OCI-LY7 (cell line): ENCODE data around the gene SMAD4. TPM values are rescaled to one million over a fixed set of nuclear protein-coding genes. Genes with fewer than 3 reads are reported as not detected.

ENCODE experiments used
- BruUV-seq: library from RNA; stranded (reverse); fragments of 400-500 nt; replicated peaks from 2 replicates; lab custom pipeline; 2021; lab: Mats Ljungman, UMichigan
- CTCF ChIA-PET: fragments of 300-600 bp; sonication (Branson Sonifier 250); formaldehyde crosslinking; loops from one replicate; lab custom pipeline; 2022; ENCODE audit warnings: antibody characterized with exemption; ENCODE audit not compliant: unreplicated experiment; lab: Charles Lee
- POLR2A ChIA-PET: fragments of 300-600 bp; sonication (Branson Sonifier 250); formaldehyde crosslinking; loops from one replicate; lab custom pipeline; 2022; ENCODE audit warnings: antibody characterized with exemption; lab: Charles Lee
- DNase-seq: peaks from one replicate; pipeline ENCODE4 v3.0.0-alpha.2; 2015; ENCODE audit warnings: low spot score
- H2AFZ ChIP-seq: fragments of 200-600 bp; sonication (generic), shearing (Covaris generic); 2 replicates; pipeline ENCODE4 v1.6.1; 2014; ENCODE audit warnings: mild to moderate bottlenecking, antibody characterized with exemption, low read length, moderate library complexity
- H3K27ac ChIP-seq: fragments of 200-600 bp; sonication (generic); 2 replicates; pipeline ENCODE4 v1.5.1; 2014; ENCODE audit warnings: mixed run types, low read depth, mild to moderate bottlenecking, moderate library complexity, low read length, inconsistent platforms; ENCODE audit not compliant: poor library complexity, severe bottlenecking
- H3K36me3 ChIP-seq: fragments of 200-600 bp; sonication (generic); 2 replicates; pipeline ENCODE4 v1.6.1; 2014; ENCODE audit warnings: mild to moderate bottlenecking, antibody characterized with exemption, low read length, moderate library complexity, mixed read lengths; ENCODE audit not compliant: insufficient read depth
- H3K4me1 ChIP-seq: fragments of 200-600 bp; sonication (generic); 2 replicates; pipeline ENCODE4 v1.5.1; 2014; ENCODE audit warnings: mild to moderate bottlenecking, low read length; ENCODE audit not compliant: insufficient read depth, poor library complexity, severe bottlenecking
- H3K4me2 ChIP-seq: fragments of 200-600 bp; sonication (generic); 2 replicates; pipeline ENCODE4 v1.6.1; 2014; ENCODE audit warnings: mild to moderate bottlenecking, low read length
- H3K4me3 ChIP-seq: fragments of 200-600 bp; sonication (generic); 2 replicates; pipeline ENCODE4 v1.5.1; 2014; ENCODE audit warnings: mild to moderate bottlenecking, low read depth, low read length; ENCODE audit not compliant: poor library complexity, severe bottlenecking
- H3K79me2 ChIP-seq: fragments of 200-600 bp; sonication (generic); 2 replicates; pipeline ENCODE4 v1.6.1; 2016; ENCODE audit warnings: low read depth, mild to moderate bottlenecking, low read length, moderate library complexity, mixed read lengths; ENCODE audit not compliant: insufficient read depth
- H3K9me2 ChIP-seq: fragments of 200-600 bp; sonication (generic); 2 replicates; pipeline ENCODE4 v1.6.1; 2016; ENCODE audit warnings: mild to moderate bottlenecking, low read length, mixed read lengths; ENCODE audit not compliant: insufficient read depth
- H3K9me3 ChIP-seq: fragments of 200-600 bp; sonication (generic); 2 replicates; pipeline ENCODE4 v1.6.1; 2014; ENCODE audit warnings: mild to moderate bottlenecking, mixed run types, low read length, mixed read lengths
- H4K20me1 ChIP-seq: fragments of 200-600 bp; sonication (generic); 2 replicates; pipeline ENCODE4 v1.6.1; 2014; ENCODE audit warnings: mild to moderate bottlenecking, antibody characterized with exemption, low read length, moderate library complexity, mixed read lengths; ENCODE audit not compliant: insufficient read depth
- CTCF ChIP-seq: fragments of 200-600 bp; sonication (generic); conservative IDR thresholded peaks from 2 replicates; pipeline ENCODE4 v1.5.1; 2014; ENCODE audit warnings: mild to moderate bottlenecking, antibody characterized with exemption, low read length, moderate library complexity, mixed read lengths
- EZH2phosphoT487 ChIP-seq: fragments of 200-600 bp; sonication (generic); IDR thresholded peaks from 2 replicates; pipeline ENCODE4 v1.6.1; 2018; ENCODE audit warnings: low read depth, borderline replicate concordance, mild to moderate bottlenecking, mixed run types, antibody characterized with exemption, low read length, moderate library complexity, mixed read lengths
- intact Hi-C: fragments of 100-400 bp; cut with micrococcal nuclease; formaldehyde crosslinking; loops from one replicate; pipeline ENCODE4 v1.10.0; 2022; ENCODE audit not compliant: unreplicated experiment
- total RNA-seq, 2 experiments: library from RNA; depleted of rRNA in 1 of 2; stranded (reverse); fragments of >200 nt in 1 of 2; shearing (Covaris generic) in 1 of 2; gene quantifications; 2 replicates each; pipeline ENCODE4 v1.2.3, GENCODE V29; 2014 to 2022

The SMAD4 gene
- total RNA-seq, 2 experiments from 2014 or later, result 44.7 to 47.6 TPM

GRCh38 chr18:51051105-51051712, 21.2 kb downstream of the SMAD4 start:
- no peak for TF ChIP-seq EZH2phosphoT487
- peak; percentile 83 for TF ChIP-seq CTCF
- ChIA-PET CTCF (no interaction called here), POLR2A (interaction anchor here (0.7 kb wide), 1 partner anchor 171 kb away, joined by 4 read pairs; no protein-coding TSS in a partner anchor)
- DNase-seq, result peak; percentile 60
- Histone ChIP-seq H3K9me3 (no peaks in the 10 kb centered on the region), H2AFZ (no peak overlapping the region), H3K4me1 (peaks cover 6% of the 10 kb centered on the region), H3K4me2 (no peak overlapping the region), H3K79me2 (peaks cover 11% of the 10 kb centered on the region; the same call in 1 of the 2 replicates), H3K36me3 (peaks cover 54% of the 10 kb centered on the region), H3K9me2 (no peaks in the 10 kb centered on the region), H3K27ac (no peak overlapping the region), H4K20me1 (no peaks in the 10 kb centered on the region), H3K4me3 (no peak overlapping the region)
- no TSS peak for BruUV-seq
- intact Hi-C loops, result loop anchor here (1.0 kb wide), 1 partner anchor 231 kb away; the partner anchor contains the start of gene MRO

- DNase-seq, result no peak
- POLR2A ChIA-PET, result interaction anchor here (1.2 kb wide), 1 partner anchor 24 kb away, joined by 4 read pairs; the partner anchor contains the start of gene SMAD4
- H3K4me1 ChIP-seq, result peaks cover 6% of the 10 kb centered on the region
- no peak overlapping the region for H3K4me2 ChIP-seq
- H3K27ac ChIP-seq, result no peak overlapping the region
- intact Hi-C loops, result no loop called here
- peaks cover 44% of the 10 kb centered on the region for H3K36me3 ChIP-seq
- H3K4me3 ChIP-seq, result no peak overlapping the region
- TSS peak; percentile 31 for BruUV-seq
- CTCF ChIA-PET, result no interaction called here
- no peaks in the 10 kb centered on the region for H4K20me1 ChIP-seq
- no peaks in the 10 kb centered on the region for H3K79me2 ChIP-seq
- no peak overlapping the region for H2AFZ ChIP-seq
- H3K9me3 ChIP-seq, result no peaks in the 10 kb centered on the region
- TF ChIP-seq EZH2phosphoT487 (no peak), CTCF (no peak)
- H3K9me2 ChIP-seq, result no peaks in the 10 kb centered on the region
Observed at GRCh38 chr18:51053814-51054213, 23.8 kb downstream of the SMAD4 start.

- no peak overlapping the region for H3K4me3 ChIP-seq
- no peaks in the 10 kb centered on the region for H3K9me2 ChIP-seq
- H3K27ac ChIP-seq, result no peak overlapping the region
- ChIA-PET POLR2A (interaction anchor here (0.6 to 1.2 kb wide), 3 partner anchors 25 to 116 kb away, joined by 3 to 4 read pairs (median 3); partner anchors contain the start of gene SMAD4), CTCF (no interaction called here)
- intact Hi-C loops, result no loop called here
- no peaks in the 10 kb centered on the region for H3K79me2 ChIP-seq
- H2AFZ ChIP-seq, result no peak overlapping the region
- TF ChIP-seq CTCF (no peak), EZH2phosphoT487 (no peak)
- BruUV-seq, result no TSS peak
- H3K36me3 ChIP-seq, result peaks cover 43% of the 10 kb centered on the region
- no peak overlapping the region for H3K4me2 ChIP-seq
- H4K20me1 ChIP-seq, result no peaks in the 10 kb centered on the region
- peaks cover 6% of the 10 kb centered on the region for H3K4me1 ChIP-seq
- DNase-seq, result no peak
- no peaks in the 10 kb centered on the region for H3K9me3 ChIP-seq
Observed at GRCh38 chr18:51054764-51055163, 24.8 kb downstream of the SMAD4 start.
